Ishikawa (cell line): ENCODE measurements around the gene SMIM12.

Experiments
- CEBPB ChIP-seq: IDR thresholded peaks from 2 replicates; pipeline ENCODE4 v1.6.1; 2012
- CREB1 ChIP-seq: IDR thresholded peaks from 2 replicates; pipeline ENCODE4 v1.6.1; 2012; ENCODE audit warnings: low read depth
- EGR1 ChIP-seq: IDR thresholded peaks from 2 replicates; pipeline ENCODE4 v1.6.1; 2012
- EP300 ChIP-seq: IDR thresholded peaks from 2 replicates; pipeline ENCODE4 v1.6.1; 2012; ENCODE audit warnings: borderline replicate concordance
- FOXM1 ChIP-seq: IDR thresholded peaks from 2 replicates; pipeline ENCODE4 v1.6.1; 2012; ENCODE audit warnings: low read depth, borderline replicate concordance
- NFIC ChIP-seq: IDR thresholded peaks from 2 replicates; pipeline ENCODE4 v1.6.1; 2012
- RAD21 ChIP-seq: IDR thresholded peaks from 2 replicates; pipeline ENCODE4 v1.6.1; 2012; ENCODE audit warnings: low read depth
- REST ChIP-seq: IDR thresholded peaks from 2 replicates; pipeline ENCODE4 v1.6.1; 2012; ENCODE audit warnings: low read depth, mild to moderate bottlenecking
- TAF1 ChIP-seq: IDR thresholded peaks from 2 replicates; pipeline ENCODE4 v1.6.1; 2012; ENCODE audit warnings: low read depth, mild to moderate bottlenecking
- TCF12 ChIP-seq: IDR thresholded peaks from 2 replicates; pipeline ENCODE4 v1.6.1; 2012; ENCODE audit warnings: low read depth
- TEAD4 ChIP-seq: IDR thresholded peaks from 2 replicates; pipeline ENCODE4 v1.6.1; 2012
- USF1 ChIP-seq: IDR thresholded peaks from 2 replicates; pipeline ENCODE4 v1.6.1; 2012
- YY1 ChIP-seq: IDR thresholded peaks from 2 replicates; pipeline ENCODE4 v1.6.1; 2012; ENCODE audit warnings: low read depth
- ZBTB7A ChIP-seq: IDR thresholded peaks from 2 replicates; pipeline ENCODE4 v1.6.1; 2012; ENCODE audit warnings: low read depth
- TF ChIP-seq, protein P1 (sequence below): IDR thresholded peaks from 2 replicates; pipeline ENCODE4 v1.6.1; 2012

The SMIM12 gene

GRCh38 chr1:34906222-34906621 is 46.7 kb upstream of the SMIM12 start:
- no peak for TF ChIP-seq EP300
- no peak for TF ChIP-seq ZBTB7A
- no peak for TF ChIP-seq TEAD4
- TF ChIP-seq CEBPB = no peak
- no peak for TF ChIP-seq USF1
- no peak for TF ChIP-seq RAD21
- TF ChIP-seq TCF12 = no peak
- no peak for TF ChIP-seq REST
- TF ChIP-seq, protein P1, sequence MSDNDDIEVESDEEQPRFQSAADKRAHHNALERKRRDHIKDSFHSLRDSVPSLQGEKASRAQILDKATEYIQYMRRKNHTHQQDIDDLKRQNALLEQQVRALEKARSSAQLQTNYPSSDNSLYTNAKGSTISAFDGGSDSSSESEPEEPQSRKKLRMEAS = no peak

DNA sequence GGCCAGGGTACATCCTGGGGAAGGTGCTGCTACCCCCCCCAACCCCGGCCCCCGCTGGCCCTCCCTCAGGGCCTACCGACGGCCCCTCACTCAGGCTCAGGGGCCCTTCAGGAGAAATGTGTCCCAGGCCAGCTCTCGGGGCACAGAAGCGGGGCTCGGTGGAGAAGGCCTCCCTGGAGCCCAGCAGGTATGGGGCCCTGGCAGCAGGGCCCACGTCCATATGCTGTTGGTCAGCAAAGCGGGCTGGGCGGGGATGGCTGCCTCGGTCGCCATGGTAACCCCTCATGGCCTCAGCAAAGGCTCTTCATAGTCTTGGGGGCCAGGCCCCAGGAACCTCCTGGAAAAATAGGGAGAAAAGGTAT is 45.5 kb upstream of the SMIM12 start:
- no peak for TF ChIP-seq CREB1
- TF ChIP-seq RAD21 = no peak
- no peak for TF ChIP-seq CEBPB
- TF ChIP-seq USF1 = no peak
- TF ChIP-seq TAF1 = no peak
- no peak for TF ChIP-seq TCF12
- no peak for TF ChIP-seq TEAD4
- TF ChIP-seq REST = no peak
- TF ChIP-seq FOXM1 = no peak
- no peak for TF ChIP-seq YY1
- TF ChIP-seq EGR1 = no peak
- TF ChIP-seq NFIC = no peak
- TF ChIP-seq, protein P1 = no peak
- TF ChIP-seq EP300 = no peak

GRCh38 chr1:34904236-34905097 is 44.9 kb upstream of the SMIM12 start:
- TF ChIP-seq EGR1 (no peak), TEAD4 (no peak), USF1 (no peak), REST (no peak), ZBTB7A (no peak), NFIC (no peak), CEBPB (no peak), CREB1 (no peak), RAD21 (no peak), TCF12 (no peak), TAF1 (no peak), YY1 (no peak)
- TF ChIP-seq, protein P1 = no peak

- TF ChIP-seq EP300 (no peak), TEAD4 (no peak), EGR1 (no peak), ZBTB7A (no peak), YY1 (no peak), TAF1 (no peak), RAD21 (no peak), TCF12 (no peak), USF1 (no peak), FOXM1 (no peak), NFIC (no peak), CREB1 (no peak), CEBPB (no peak), REST (no peak)
- TF ChIP-seq, protein P1 = no peak
Observed at GRCh38 chr1:34901919-34902318, 42.4 kb upstream of the SMIM12 start.
